Renal pelvis (tissue), 4 donors: ENCODE results near the gene RPUSD1. TPM values are rescaled to one million over a fixed set of nuclear protein-coding genes. Genes with fewer than 3 reads are reported as not detected.
"Not testable (repeated sequence)": the region's sequence is repeated elsewhere in the genome, so short reads cannot be mapped to it uniquely, and the experiment has no call there.

Experiments used
- DNase-seq: peaks from one replicate; pipeline ENCODE4 v3.0.0-alpha.2; 2013
- polyA plus RNA-seq, 3 donors: library from polyadenylated mRNA; unstranded; fragments of 120-200 nt; gene quantifications; one replicate each; pipeline ENCODE4 v1.2.1, GENCODE V29; 2013; ENCODE audit not compliant: insufficient read length in 3 of 3

Gene RPUSD1
- polyA plus RNA-seq, 3 donors: 13.5 to 19.3 (median 18.6) TPM

DNA sequence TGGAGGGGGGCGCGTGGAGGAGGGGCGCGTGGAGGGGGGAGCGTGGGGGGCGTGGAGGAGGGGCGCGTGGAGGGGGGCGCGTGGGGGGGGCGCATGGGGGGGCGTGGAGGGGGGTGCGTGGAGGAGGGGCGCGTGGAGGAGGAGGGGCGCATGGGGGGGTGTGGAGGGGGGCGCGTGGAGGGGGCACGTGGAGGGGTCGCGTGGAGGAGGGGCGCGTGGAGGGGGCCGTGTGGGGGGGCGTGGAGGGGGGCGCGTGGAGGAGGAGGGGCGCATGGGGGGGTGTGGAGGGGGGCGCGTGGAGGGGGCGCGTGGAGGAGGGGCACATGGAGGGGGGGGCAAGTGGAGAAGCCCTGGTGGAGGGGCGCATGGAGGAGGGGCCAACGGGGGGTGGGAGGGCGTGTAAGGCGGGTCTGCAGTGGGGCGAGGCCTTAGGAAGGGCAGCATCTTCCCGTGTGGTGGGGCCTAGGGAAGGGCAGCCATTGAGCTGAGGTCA lies 20.4 kb downstream of the RPUSD1 start:
- DNase-seq: no peak

DNA sequence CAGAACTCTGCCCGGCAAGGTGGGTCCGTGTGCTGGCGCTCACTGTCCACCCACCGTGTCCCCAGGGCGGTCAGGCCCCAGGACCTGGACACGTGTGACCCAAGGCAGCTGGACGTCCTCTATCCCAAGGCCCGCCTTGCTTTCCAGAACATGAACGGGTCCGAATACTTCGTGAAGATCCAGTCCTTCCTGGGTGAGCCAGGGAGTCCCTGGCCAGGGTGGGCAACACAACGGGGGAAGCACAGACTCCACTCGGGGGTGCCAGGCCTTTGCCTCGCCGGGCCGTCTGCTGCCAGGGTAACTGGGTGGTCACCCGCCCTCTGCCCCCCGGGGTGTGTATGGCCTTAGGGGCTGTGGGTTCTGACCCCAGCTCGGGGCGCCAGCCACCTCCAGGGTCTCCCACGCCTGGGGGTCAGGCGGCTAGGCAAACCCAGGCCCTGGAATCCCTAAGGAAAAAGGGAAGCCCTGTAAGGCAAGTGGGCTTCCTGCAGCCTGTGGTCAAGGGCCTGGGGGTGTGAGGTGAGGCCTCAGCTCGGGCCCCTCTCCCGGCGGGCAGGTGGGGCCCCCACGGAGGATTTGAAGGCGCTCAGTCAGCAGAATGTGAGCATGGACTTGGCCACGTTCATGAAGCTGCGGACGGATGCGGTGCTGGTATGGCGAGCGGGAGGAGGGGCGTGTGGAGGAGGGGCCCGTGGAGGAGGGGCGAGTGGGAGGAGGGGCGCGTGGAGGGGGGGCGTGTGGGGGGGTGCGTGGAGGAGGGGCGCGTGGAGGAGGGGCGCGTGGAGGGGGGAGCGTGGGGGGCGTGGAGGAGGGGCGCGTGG lies 21.2 kb downstream of the RPUSD1 start:
- DNase-seq: no peak

DNA sequence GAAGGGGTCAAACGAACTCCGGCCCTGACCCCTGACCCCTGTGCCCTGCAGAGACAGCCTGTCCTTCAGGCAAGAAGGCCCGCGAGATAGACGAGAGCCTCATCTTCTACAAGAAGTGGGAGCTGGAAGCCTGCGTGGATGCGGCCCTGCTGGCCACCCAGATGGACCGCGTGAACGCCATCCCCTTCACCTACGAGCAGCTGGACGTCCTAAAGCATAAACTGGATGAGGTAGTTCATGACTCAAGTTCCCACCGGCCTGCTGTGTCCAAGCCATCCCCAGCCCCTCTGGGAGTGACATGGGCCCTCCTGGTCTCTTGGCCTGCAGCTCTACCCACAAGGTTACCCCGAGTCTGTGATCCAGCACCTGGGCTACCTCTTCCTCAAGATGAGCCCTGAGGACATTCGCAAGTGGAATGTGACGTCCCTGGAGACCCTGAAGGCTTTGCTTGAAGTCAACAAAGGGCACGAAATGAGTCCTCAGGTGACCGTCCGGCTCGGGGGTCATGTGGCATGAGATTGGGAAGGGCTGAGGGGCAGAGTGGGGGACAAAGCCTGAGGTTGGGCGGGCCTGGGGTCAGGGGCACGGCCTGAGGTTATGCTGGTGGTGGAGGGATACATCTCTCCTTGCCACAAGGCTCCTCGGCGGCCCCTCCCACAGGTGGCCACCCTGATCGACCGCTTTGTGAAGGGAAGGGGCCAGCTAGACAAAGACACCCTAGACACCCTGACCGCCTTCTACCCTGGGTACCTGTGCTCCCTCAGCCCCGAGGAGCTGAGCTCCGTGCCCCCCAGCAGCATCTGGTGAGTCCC lies 22.0 kb downstream of the RPUSD1 start:
- DNase-seq: no peak

DNA sequence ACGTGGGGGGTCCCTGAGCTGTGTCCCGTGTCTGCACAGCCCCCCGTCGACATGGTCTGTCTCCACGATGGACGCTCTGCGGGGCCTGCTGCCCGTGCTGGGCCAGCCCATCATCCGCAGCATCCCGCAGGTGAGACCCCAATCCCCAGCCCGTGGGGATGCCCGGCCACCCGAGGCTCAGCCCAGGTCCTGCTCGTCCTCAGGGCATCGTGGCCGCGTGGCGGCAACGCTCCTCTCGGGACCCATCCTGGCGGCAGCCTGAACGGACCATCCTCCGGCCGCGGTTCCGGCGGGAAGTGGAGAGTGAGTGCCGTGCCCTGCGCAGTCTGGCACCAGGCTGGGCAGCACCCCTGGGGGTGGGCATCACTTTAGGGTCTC lies 22.7 kb downstream of the RPUSD1 start:
- no peak for DNase-seq

DNA sequence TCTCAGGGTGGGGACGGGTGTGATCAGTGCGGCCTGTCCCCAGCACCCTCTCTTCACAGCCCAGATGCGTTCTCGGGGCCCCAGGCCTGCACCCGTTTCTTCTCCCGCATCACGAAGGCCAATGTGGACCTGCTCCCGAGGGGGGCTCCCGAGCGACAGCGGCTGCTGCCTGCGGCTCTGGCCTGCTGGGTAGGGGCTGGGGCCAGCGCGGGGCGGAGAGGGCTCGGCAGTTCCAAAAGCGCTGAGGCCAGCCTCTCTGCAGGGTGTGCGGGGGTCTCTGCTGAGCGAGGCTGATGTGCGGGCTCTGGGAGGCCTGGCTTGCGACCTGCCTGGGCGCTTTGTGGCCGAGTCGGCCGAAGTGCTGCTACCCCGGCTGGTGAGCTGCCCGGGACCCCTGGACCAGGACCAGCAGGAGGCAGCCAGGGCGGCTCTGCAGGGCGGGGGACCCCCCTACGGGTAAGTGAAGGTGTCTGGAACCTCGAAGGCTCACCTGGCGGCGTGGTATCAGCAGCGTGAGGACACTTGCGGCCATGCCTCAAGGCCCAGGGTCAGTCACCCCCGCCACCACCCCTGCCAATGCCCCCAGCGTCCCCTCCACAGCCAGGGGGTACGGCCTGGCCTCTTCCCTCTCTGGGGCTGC lies 23.2 kb downstream of the RPUSD1 start:
- DNase-seq: no peak

DNA sequence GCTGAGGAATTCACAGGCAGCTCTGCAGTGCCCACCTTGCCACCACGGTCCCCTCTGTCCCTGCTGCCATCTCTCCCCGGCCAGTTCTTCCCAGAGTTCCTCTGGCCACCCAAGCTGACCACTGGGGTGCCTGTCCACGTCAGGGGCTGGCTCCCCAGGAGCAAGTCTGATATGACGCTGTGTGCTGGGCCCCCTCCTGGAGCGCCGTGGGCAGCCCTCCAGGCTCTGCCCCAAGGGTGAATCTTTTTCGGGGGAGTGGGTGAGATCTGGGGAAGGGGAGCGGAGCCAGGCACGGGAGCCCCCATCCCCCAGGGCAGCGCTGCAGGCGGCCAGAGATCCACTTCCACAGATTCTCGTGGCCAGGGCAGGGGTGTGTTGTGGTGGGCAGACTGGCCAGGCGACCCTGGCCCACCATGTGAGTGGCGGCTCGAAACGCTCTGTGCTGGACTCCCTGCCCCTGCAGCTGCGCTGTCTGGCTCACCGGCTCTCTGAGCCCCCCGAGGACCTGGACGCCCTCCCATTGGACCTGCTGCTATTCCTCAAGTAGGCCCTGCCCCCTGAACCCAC lies 23.9 kb downstream of the RPUSD1 start:
- DNase-seq: no peak

GRCh38 chr16:763369-764183 lies 24.6 kb downstream of the RPUSD1 start:
- DNase-seq: no peak

DNA sequence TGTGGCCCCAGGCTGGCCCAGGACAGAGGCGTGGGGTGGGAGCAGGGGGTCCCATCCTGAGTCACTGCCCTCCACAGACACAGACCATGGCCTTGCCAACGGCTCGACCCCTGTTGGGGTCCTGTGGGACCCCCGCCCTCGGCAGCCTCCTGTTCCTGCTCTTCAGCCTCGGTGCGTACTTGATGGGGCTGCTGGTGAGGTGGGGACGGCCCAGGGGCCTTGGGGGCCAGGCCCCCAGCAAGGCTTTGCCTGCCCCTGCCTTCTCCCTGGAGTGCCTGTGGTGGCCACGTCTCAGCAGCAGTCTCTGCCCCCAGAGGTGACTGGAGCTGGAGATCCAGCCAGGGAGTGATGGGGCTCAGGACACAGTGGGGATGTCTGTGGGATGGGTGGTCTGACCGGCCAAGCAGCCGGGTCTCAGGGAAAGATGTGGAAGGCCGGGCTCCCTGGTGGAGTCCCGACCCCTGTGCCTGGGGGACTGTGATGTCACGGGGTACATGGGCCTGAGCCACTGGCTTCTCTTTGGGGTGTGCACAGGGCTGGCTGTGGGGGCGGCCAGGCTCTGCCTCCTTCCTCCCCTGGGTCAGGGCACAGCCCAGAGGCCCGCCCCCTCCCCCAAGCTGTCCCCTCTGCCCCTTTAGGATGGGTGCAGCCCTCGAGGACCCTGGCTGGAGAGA lies 25.4 kb downstream of the RPUSD1 start:
- no peak for DNase-seq

DNA sequence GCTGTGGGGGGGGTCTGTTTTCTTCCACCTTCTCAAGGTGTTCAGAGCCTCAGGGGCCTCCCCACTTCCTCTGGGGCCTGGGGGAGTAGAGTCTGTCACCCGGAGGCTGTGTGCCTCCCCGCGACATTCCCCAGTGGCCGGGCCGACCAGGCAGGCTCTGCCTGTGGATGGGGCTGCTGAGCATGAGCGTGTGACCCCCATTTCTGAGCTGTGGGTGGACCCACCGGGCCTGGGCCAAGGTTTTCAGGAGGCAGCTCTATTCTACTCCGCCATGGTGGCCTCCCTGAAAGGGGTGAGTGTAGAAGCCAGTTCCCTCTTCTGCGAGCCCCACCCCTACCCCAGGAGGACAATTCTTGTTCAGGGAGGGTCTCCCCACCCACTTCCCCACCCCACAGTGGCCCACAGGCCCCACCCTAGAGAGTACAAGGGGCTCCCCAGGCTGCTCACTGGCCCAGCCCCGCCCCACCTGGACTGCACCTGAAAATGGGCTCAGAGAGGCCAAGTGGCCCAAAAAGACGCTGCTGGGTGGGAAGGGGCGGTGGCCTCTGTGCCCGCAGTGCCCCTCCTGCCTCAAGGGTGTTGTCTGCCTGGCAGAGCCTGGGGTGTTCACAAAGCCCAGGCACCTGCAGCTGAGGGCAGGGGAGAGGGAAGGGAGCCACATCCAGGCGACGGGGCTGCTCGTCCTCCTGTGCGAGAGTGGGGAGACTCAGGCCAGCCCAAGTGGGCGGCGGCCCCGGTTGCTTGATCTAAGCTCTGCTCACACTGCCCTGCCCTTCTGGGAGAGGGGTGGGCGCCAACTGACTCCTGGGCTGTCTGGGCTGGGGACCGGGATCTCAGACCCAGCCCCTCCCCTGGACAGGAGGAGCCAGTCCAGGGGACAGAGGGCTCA lies 26.3 kb downstream of the RPUSD1 start:
- DNase-seq: no peak

DNA sequence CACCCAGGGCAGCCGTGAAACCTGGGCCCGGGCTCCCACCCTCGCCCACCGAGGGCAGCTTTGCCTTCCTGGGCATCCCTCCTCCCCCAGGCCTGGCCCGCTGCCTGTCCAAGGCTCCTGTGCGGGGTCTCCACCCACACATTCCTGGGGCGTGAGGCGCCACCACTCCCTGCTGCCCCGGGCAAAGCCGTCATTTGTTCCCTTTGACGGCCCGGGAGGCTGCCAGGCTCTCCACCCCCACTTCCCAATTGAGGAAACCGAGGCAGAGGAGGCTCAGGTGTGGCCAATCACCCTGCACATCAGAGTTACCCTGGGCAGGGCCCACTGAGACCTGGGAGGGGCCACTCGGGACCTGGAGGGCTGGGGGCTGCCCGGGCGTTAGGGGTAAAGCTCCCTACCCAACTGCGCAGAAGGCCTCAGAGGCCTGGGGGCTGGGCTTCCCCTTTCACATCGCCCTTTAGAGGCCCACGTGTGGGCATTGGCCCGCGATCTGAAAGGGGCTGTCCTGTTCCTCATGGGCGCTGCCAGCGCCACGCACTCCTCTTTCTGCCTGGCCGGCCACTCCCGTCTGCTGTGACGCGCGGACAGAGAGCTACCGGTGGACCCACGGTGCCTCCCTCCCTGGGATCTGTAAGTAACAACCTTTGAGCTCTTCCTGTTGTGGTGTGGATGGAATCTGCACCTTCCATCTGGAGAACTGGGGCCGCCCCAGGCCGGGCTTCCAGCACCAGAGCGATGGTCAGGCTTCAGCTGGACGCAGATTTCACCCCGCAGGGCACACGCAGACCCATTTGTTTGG lies 27.4 kb downstream of the RPUSD1 start, which contains the start of gene MSLN:
Gene MSLN, plus strand, starts transcription at position 190 of the 799 bp plus-strand sequence. CDS start 1,947 bp downstream, outside the sequence.
- DNase-seq: peak; percentile 54

DNA sequence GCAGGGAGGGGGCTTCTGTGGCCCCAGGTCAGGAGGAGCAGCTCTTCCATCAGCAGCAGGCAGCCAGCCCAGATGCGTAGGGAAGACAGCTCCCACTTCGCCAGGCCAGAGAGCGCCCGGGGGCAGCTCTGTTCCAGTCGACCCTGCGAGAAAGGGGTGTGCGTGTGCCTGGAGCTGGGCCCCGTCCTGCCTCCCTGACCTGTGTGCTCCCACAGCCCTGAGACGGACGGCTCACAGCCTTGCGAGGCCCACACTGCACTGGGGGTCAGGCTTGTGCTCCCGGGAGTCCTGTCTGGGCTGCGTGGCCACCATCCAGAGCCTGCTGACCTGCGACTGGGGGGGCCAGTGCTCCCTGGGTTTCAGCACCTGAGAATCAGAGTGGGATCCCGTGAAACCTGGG lies 28.1 kb downstream of the RPUSD1 start:
- no peak for DNase-seq

DNA sequence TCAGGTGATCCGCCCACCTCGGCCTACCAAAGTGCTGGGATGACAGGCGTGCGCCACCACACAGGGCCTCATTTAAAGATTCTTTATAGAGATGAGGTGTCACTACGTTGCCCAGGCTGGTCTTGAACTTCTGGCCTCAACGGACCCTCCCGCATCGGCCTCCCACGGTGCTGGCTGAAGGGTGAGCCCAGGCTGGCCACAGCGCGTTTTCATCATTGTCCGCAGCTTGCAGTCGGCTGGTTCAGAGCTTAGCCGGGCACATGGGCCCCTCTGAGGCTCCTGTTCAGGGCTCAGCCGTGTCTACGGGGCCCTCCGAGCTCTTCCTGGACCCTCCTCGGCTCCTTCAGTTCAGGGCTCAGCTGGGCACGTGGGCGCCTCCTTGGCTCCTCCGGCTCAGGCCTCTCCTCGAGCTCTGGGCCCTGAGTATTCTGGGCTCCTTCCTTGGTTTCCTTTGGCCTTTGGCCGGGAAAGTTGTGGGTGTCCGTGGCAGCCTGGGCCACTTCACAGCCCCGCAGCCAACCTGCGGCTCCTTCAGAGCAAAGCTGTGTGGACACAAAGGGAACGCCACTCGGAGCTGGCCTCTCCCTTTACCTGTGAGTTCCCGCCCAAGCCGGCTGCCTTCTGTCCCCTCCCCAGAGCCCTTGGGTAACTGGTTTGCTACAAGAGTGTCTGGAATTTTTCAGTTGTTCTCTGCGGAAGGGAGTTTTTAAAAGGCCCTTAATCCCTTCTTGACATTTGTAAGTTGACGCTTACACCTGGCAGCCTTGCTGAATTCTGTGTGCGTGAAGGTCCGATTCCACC lies 28.9 kb downstream of the RPUSD1 start:
- no peak for DNase-seq

DNA sequence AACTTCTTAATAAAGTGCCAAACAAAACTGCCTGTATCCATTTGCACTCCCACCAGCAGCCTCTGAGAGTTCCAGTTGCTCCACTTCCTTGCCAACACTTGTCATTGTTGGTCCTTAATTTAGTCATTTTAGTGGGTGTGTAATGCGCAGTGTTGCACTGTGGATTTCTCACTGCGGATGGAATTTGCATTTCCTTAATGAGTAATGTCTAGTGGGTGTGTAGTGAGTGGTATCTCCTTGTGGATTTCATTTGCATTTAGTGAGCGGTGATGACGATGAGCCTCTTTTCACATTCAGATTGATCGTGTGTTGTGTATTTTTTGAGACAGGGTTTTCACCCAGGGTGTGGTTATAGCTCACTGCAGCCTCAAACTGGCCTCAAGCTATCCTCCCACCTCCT lies 31.8 kb downstream of the RPUSD1 start:
- no peak for DNase-seq

GRCh38 chr16:754656-755055 lies 33.5 kb downstream of the RPUSD1 start:
- DNase-seq: no peak

- DNase-seq: not testable (repeated sequence)
Observed at GRCh38 chr16:754121-754607, 34.0 kb downstream of the RPUSD1 start.

GRCh38 chr16:752007-752312 lies 36.2 kb downstream of the RPUSD1 start:
- no peak for DNase-seq

DNA sequence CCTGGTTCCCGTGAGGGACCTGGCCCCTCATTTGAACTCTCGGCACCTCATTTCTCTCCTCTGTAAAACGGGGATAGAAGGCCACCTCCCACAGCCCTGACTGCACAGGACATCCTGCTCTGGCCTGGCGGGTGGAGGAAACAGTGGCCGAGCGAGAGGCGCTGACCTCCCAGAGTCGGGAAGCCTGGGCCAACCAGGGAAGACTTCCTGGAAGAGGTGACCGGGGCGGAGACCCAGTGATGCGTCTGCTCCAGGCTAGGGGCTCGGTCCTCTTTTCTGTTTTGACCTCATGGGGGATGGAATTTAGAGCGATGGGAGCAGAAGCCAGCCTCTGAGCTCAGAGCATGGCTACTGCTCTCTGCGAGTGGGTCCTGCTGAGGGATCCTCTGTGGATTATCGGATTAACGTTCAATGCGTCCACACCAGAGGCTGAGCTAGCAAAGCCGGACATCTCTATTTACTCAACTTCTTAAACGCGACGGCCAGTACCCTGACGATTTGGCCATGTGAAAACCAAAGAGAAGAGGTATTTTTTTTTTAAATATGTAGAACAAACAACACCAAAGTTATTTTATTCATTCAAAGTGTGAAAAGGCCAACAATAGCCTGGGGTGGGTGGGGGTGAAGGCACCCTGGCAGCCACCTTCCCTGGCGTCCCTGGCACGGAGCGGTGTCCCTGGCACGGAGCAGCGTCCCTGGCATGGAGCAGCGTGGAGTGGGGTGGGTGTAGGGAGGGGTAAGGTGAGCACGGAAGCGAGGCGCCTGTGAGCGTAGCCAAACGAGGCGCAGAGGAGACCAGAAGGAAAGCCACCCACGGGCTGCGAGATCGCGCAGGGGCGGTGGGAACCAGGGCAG lies 36.8 kb downstream of the RPUSD1 start:
- DNase-seq: no peak
